GM19372 (cell line): ENCODE data around the gene HMGB3.
"Not testable (repeated sequence)": the region's sequence is repeated elsewhere in the genome, so short reads cannot be mapped to it uniquely, and the experiment has no call there.

Experiments used
- ATAC-seq: cut with Tn5 transposase; IDR thresholded peaks from one replicate; pipeline ENCODE4 v1.9.1; 2021; ENCODE audit warnings: mild to moderate bottlenecking, low read depth, moderate library complexity; ENCODE audit not compliant: unreplicated experiment

The HMGB3 gene

DNA sequence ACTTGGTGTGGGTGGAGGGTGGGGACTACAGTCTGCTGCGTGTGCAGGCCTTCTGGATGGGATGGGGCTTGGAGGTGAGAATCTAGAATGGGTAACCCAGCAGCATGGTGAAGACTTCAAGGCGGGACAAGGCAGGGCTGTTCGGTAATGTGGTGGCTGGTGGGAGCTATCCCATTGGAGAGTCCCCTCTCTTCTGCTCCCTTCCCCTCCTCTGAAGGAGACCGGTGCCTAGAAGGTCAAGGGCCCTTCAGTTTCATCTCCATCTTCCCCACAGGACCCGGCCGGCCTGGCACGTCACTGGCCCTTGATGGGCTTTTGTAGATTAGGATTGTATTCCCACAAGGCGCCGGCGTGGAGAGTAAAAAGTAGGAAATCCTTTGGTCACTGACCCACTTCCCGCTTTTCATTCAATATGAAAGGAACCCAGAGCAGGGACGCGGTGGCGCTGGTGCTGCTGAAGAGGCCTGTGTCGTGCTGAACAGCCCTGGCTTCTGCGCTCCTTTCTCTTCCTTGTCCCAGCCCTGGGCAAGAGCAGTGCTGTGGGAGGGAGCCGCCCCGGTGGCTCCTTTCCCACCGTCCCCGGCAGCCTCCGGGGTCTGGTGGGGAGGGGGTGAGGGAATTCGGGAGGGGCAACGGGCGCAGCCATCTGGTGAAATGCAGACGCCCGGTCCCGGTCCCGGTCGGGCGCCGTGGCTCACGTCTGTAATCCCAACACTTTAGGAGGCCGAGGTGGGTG is 7.3 kb upstream of the HMGB3 start:
- no peak for ATAC-seq

DNA sequence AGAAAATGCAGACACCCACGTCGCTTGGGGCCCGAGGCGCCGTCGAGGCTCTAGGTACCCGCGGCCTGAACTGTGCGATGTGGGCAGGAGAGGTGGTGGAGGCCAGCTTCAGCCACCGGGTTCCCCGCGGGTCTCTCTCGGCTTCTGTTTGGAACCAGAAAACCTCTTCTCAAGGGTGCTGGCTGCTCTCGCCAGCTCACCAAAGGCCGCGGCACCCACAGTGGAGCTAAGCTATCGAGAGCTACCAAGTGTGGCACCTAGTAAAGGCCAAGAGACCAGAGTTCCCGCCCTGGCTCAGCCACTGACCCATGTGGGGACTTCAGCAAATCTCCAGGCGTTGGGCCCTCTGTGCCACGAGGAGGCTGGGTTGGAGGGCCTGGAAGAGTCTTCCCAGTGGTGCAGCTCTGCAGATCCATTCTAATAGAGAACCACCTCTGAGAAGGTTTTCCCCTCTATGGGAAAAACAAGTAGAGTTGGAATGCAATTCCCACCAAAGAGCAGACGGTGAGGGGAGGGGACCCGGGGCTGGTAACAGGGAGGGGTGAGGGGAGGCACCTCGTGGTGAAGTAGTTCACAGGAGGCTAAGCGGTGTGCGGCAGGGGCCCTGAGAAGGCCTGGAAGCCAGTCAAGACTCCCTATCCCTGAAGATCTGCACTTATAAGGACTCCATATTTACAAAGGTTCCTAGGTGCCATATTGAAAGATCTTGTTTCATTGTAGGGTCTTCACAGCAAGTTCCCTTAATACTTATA is 5.5 kb upstream of the HMGB3 start:
- ATAC-seq: no peak

DNA sequence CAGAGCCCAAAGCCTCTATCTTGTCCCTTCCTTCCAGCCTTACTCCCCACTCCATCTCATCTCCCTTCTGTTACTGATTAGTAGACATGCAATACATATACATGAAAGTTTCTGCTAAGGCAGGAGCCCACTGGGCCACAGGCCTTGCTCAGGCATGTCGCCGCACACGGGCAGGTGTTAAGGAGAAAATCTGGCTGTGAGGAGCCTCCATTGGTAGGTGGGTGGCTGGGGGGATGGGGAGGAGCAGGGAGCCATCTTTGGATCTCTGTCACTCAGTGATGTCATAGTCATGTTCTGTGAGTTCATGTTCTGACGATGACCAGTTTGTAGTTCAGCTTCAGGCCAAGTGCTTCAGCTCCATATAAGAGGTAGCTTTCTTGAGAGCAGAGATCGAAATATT is 2.9 kb upstream of the HMGB3 start:
- ATAC-seq: no peak

DNA sequence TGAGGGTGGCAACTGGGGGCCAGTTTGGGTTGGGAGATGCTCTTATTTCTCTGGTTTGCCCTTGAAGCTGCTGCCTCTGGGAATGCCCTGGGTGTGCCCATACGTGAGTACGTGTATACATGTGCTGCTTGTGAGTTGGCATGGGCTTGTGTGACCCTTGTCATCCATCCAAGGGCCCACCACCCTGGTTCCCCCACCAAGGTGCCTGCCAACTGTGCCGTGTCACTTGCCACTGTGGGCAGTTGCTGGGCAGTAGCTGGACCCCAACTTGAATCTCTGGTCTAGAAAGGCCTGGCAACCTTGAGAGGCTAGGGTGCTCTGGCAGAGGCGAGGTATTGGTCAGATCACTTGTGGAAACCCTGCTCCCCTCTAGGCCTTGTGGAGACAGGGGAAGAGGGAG is 2.4 kb upstream of the HMGB3 start:
- ATAC-seq: no peak

DNA sequence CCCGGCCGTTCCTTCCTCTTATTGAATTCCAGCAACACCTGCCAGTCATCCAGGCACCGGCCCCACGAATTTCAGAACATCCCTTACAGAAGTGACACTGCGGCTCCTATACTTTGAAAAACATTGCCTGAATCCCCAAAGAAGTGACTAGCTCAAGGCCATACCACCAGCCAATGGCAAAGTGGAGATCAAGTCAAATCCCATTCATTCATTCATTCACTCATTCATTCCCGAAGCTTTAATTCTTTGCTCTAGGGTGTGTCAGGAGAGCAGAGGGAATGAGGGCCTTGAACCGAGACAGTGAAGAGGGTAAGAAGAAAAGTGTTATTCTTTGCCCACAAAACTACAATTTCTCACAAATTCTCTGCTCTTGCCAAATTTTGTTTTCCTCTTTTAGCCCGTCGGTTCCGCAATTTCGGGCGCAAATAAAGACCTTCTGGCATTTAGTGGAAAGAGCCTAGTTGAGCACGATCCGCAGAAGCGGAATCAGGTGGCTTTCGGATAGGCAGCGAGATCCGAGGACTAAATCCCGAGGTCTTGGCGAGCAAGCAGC is 824 bp upstream of the HMGB3 start:
- ATAC-seq: no peak

DNA sequence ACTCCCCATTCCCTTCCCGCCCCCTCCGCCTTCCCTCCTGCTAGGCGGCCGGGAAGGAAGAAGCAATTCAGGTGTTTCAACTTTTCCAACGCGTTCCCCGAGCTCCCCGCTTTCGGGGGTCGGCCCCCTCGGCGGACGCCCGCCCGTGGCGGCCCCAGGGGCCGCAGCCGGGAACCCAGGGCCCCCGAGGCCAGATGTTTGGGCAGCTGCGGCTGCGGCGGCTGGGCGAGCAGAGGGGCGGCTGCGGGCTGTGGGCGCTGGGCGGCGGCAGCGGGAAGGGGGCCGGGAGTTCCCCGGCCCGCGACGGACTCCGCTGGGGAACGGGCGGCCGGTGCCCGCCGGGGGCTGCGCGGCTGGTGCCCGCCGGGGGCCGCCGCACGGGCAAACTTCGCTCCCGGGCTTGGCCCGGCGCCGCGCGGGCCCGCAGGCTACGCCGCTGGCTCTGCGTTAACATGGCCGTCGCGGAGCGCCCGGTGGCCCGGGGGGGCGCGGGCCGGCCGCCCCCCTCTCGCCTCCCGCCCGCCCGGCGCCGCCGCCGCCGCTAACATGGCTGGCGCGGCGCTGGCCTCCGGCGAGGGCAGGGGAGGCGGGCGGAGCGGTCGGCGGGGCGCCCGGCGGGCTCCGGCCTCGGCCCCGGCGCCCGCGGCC is 510 bp downstream of the HMGB3 start:
- ATAC-seq: peak; percentile 18

DNA sequence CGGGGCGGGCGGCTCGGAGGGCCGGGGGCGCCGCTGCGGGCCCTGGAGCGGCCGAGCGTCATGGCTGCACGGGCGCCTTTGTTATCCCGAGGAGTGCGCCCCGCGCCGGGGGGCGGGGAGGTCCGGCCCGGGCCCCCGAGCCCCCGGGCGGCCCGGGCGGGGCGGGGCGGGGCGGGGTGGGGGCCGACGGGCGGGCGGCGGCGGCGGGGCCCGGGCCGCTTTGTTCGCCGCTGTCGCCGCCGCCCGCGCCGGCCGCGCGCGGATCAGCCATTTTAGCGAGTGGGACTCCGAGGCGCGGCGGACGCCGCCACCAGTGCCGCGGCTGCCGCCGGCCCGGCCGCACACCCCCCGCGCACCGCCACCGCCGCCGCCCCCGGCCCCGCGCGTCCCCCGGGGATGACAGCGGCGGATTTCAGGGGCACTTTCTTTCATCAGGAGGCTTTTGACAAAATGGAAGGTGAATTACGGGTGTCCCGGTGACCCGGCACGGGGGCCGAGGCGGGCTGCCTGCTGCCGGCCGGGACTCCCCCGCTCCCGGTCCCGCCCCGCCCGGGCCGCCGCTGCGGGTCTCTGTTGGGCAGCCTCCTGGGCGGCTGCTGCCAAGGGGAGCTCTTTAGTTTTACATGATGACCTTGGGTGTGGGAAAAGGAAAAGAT is 1.2 kb downstream of the HMGB3 start:
- ATAC-seq: peak; percentile 10

DNA sequence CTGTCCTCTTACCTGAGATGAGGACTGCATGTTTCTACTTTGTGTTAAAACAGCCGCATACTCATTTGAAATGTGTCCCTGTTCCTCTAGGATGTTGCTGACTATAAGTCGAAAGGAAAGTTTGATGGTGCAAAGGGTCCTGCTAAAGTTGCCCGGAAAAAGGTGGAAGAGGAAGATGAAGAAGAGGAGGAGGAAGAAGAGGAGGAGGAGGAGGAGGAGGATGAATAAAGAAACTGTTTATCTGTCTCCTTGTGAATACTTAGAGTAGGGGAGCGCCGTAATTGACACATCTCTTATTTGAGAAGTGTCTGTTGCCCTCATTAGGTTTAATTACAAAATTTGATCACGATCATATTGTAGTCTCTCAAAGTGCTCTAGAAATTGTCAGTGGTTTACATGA is 4.6 kb downstream of the HMGB3 start:
- ATAC-seq: not testable (repeated sequence)

DNA sequence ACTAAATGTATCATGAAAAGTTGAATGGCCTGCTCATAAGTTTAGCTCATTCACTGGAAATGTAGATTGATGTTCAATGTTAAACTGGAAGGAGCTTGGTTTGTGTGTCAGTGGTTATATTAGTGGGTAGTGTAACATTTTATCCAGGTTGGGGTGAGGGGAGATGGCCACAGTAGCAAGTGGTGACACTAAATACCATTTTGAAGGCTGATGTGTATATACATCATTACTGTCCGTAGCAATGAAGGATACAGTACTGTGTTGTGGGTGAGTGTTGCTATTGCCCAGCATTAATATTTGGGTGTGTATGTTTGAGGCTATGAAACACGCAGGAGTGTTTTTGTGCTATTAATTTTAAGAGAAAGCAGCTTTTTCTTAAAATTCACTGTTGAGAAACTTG is 6.3 kb downstream of the HMGB3 start:
- no peak for ATAC-seq

DNA sequence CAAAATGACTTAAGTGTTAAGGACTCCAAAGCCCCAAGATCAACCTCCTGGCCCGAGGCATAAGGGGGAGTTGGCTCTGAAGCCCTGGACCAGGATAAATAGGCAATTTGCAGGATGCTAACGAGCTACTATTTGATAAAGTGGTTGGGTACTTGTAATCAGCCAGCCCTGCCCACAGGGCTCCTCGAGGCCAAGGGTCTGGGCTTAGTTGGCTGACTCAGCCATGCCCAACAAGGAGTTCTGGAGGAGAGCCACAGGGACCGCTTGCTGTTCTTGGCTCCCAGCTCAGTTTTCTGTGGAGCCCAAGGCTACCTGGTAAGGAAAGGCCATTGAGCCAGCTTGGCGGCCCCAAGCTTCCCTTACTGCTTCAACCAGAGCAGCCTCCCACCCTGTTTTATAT is 7.8 kb downstream of the HMGB3 start:
- ATAC-seq: no peak

DNA sequence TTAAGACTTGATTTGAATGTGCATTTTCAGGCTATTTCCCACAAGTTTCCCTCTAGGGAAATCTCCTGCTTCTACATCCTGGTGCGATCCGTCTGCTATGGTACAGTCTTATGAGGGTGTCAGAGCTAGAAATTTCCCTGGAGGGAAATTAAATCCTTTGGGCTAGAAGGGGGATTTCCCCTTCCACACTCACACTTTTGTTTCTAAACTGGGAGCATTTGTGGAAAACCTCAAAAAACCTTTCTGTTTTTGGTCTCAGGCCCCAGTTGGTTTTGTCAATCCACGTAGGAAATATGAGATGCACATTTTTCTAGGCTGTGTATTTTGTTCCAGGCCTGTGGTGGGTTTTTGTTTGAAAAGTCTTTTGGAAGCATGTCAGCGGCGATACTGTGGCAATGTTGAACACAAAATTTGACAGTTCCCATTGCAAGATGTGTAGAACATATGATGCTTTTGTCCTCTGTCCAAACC is 17.8 kb downstream of the HMGB3 start:
- no peak for ATAC-seq

DNA sequence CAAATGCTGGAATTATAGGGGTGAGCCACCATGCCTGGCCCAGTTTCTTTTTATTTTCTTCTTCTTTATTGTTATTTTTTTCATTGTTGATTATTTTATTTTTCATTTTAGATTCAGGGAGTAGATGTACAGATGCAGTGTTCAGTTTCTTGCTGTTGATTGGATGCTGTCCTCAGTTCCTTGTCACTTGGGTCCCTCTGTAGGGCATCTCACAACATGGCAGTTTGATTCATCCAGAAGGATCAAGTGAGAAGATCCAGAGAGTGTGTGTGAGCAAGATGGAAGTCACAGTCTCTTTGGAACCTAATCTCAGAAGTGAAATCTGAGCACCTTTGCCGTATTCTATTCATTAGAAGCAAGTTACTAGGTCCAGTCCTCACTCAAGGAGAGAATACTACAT is 20.9 kb downstream of the HMGB3 start:
- ATAC-seq: no peak

DNA sequence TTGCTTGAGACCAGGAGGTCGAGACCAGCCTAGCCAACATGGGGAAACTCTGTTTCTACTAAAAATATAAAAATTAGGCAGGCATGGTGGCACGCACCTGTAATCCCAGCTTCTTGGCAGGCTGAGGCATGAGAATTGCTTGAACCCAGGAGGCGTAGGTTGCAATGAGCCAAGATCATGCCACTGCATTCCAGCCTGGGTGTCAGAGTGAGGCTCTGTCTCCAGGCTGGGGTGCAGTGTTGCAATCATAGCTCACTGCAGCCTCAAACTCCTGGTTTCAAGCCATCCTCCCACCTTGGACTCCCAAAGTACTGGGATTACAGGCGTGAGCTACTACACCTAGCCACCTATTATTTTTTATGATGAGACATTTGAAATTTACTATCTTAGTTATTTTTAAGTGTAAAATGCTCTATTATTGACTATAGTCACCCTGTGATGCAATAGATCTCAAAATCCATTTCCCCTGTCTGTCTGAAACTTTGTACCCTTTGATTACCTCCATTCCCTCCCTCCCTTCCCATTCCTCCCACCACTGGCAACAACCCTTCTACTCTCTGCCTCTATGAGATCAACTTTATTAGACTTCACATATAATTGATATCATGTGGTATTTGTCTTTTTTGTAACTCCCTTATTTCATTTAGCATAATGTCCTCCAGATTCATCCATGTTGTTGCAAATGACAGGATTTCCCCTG is 23.4 kb downstream of the HMGB3 start:
- ATAC-seq: no peak

DNA sequence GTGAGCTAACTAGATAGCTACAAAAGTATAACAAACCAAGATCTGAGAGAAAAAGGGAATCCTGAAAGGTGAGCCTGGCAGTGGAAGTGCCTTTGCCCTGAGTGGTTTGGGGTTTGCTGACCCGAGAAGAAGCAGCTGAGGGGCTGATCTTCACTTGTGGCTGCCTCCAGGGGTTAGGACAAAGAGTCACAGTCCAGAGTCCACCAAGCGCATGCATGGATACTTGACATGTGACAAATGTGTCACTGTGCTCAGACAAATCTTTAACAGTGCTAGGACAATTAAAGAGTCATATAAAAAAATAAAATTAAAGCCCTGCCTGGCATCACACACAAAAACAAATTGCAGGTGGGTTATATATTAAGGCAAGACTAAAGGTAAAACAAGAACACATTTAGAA is 26.4 kb downstream of the HMGB3 start:
- no peak for ATAC-seq

DNA sequence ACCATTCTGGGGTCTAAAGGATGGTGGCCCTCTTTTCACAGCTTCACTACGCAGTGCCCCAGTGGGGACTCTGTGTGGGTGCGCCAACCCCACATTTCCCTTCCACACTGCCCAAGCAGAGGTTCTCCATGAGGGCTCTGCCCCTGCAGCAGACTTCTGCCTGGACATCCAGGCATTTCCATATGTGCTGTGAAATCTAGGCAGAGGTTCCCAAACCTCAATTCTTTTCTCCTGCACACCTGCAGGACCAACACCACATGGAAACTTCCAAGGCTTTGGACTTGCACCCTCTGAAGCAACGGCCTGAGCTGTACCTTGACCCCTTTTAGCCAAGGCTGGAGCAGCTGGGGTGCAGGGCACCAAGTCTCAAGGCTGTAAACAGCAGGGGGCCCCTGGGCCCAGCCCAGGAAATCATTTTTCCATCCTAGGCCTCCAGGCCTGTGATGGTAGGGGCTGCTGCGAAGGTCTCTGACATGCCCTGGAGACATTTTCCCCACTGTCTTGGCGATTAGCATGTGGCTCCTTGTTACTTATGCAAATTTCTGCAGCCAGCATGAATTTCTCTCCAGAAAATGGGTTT is 30.1 kb downstream of the HMGB3 start:
- ATAC-seq: no peak

DNA sequence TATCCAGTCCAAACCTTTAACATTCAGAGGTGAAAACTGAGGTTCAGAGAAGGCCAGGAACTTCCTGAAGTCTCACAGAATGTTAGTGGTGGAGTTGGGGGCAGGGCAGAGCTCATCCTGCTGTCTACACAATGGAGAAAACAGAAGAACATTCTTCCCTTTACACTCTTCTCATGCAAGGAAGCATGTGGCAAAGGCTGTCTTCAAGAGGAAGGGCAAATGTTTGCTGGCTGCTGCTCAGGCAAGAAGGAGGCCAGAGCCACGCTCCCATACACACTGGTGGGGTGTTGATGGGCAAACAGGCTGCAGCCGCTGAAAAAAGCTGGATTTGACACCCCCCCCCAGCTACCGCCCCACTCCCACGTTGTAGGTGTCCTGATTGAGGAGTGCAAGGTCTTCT is 32.5 kb downstream of the HMGB3 start:
- no peak for ATAC-seq

DNA sequence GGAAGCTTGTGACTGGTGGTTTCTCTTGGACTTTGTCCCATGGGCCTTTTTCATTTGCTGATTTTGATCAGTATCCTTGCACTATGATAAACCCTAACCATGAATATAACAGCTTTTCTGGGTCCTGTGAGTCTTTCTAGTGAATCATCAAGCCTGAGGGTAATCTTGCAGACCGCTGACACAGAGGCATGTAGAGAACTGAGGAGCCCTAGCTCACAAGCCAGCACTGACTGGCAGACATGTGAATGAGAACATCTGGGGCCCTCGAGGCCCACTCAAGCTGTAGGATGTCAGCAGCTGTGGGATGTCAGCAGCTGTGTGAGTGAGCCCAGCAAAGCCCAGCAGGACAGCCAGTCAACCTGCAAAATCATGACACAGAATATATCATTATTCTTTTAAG is 36.7 kb downstream of the HMGB3 start:
- no peak for ATAC-seq

DNA sequence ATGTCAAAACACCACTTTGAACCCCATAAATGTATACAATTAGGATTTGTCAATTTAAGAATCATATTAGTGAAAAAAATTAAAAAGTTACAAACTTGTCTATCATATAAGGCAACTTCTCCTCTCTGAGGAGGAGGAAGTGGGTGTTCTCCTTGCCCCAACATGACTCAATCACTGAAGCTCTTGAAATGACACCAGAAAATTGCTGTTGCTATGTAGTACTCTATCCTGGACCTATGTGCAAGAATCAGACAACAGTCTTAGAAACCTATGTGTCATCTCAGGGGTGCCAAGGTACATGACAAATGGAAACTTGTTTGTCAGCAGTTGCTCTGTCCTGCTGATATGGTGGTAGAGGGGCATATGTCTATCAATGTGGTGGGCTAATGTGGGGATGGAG is 47.7 kb downstream of the HMGB3 start:
- no peak for ATAC-seq

DNA sequence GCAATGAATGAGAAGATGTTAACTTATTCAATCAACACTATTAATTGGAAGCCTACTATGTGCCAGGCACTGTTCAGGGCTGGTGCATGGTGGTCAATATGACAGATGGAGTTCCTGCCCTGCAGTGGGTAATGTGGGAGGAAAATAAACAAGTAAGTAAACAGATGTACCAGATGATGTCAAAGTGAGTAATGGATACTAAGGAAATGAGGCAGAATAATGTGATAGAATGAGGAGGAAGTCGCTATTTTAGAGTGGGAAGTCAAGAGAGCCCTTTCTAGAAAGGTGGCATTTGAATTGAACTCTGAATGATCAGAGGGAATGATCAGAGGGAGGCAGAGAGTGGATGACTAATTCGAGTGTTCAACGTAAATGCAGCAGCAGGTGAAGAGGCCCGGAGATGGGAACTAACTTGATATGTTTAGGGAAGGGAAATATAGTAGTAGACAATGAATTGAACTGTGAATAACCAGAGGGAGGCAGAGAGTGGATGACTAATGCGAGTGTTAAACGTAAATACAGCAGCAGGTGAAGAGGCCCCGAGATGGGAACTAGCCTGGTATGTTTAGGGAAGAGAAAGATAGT is 48.3 kb downstream of the HMGB3 start:
- no peak for ATAC-seq
